Choroid plexus epithelial cell (primary cell): Measurements from ENCODE around the gene AHDC1.
"Not testable (repeated sequence)": the region's sequence is repeated elsewhere in the genome, so short reads cannot be mapped to it uniquely, and the experiment has no call there.

Experiments used
- DNase-seq: peaks from one replicate; pipeline ENCODE4 v3.0.0-alpha.2; 2010; ENCODE audit warnings: low read depth
- H3K4me3 ChIP-seq: 2 replicates; pipeline ENCODE4 v1.5.1; 2011; ENCODE audit warnings: low read depth, mild to moderate bottlenecking, control low read depth, low read length, moderate library complexity
- CTCF ChIP-seq: conservative IDR thresholded peaks from 2 replicates; pipeline ENCODE4 v1.5.1; 2011; ENCODE audit warnings: low read depth, mild to moderate bottlenecking, control low read depth, inconsistent platforms, low read length, moderate library complexity

AHDC1 gene

DNA sequence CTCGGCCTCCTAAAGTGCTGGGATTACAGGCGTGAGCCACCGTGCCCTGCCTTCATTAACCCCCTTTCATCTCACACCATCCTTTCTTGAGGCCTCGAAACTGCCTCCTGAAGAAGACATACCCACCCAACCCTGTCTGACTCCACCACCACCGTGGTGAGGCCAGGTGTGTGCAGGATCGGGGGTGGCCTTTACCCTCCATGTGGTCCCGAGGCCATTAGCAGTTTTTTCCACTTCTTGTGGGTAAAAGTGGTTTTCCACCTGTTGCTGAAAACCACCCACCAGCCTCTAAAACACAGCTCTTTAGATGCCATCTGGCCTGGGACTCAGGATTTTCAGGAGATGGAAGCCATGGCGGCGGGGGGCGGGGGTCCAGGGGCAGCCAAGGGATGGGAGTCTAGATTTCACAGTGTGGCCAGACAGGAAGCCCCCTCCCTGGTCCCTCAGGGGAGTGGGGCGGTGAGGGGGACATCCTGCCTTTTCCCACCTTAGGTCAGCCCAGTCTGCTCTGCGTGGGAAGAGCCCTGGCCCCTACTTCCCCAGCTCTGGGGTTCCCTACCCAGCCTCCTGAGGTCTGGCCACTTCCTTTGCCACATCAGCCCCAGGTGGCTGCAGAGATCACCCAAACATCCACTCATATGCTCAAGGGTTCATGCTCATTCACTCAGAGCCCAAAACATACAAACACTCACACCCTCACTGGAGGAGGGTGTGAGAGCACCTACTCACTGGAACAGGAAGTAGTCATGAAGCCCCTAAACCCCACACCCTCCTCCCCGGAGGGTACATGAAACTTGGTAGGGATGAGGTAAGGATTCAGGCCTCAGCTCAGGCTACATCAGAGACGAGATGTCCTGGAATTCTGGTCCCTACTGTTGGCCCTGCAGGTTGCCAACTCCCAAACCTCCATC is 28.7 kb upstream of the AHDC1 start:
- no peak overlapping the region for H3K4me3 ChIP-seq
- no peak for DNase-seq
- no peak for TF ChIP-seq CTCF

DNA sequence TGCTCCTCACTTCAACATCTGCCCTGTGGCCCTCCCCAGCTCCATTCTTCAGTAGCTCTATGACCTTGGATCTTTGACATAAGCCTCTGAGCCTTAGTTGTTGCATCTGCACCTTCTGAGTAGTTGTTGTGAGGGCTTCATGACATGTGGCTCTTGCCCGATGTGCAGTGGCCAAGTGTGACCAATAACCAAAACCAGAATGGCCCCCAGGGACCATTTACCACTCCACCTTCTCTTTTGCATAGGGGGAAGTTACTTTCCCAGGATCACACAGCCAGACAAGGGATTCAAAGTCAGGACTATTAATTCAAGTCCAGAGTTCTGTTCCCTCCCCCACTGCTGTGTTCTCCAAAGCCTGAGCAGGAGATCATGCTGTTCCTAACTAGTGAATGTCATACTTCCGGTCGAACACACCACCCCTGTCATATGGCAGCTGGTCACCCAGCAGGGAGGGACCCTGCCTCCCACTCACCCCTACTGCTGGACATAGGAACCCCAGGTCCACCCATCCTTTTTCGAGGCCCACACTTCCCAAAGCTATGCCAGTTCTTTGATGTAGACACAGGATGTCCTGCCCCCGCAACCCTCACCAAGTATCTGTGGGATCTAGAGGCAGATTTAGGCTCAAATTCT is 27.0 kb upstream of the AHDC1 start:
- no peak for DNase-seq
- H3K4me3 ChIP-seq: no peak overlapping the region
- TF ChIP-seq CTCF: no peak

DNA sequence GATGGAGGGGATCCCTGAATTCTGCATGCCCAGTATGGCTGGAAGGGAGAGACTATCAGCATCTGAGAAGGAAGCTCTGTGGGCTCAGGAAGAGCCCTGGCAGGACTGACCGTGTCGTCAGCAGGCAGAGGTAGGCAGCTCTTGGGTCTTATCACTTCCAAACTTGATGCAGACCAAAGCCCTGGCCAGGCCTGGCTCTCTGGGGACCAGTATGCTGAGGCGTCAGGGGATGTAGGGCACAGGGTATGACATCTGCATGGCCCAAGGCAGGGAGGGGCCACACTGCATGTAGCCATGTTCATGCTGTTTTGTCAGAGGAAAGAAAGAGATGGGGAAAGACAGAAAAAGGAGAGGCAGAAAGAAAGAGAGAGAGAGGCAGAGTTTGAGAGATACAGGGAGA is 24.8 kb upstream of the AHDC1 start:
- no peak overlapping the region for H3K4me3 ChIP-seq
- no peak for DNase-seq
- TF ChIP-seq CTCF: no peak

- H3K4me3 ChIP-seq, DNase-seq: not testable (repeated sequence)
Measured at GRCh38 chr1:27627733-27628132, 23.8 kb upstream of the AHDC1 start.

DNA sequence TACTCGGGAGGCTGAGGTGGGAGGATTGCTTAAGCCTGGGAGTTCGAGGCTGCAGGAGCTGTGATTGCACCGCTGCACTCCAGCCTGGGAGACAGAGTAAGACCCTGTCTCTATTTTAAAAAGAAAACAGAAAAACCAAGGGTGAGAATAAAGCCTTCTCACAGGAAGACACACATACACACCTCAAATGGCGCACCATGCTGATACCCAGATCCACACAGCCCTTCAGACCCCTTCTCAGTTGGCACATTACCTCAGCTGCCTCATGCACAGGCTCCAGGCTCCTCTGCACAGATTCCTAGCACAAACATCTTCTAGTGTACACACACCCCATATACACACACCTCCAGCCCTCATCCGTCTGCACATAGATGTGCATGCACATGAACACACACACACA is 23.1 kb upstream of the AHDC1 start:
- no peak for TF ChIP-seq CTCF
- DNase-seq: no peak

GRCh38 chr1:27626031-27626935 is 22.3 kb upstream of the AHDC1 start:
- no peak for TF ChIP-seq CTCF
- H3K4me3 ChIP-seq: no peak overlapping the region
- DNase-seq: no peak

More for the DNA sequence above, 23.1 kb upstream of the AHDC1 start:
- H3K4me3 ChIP-seq: no peak overlapping the region
